Esophagus squamous epithelium (tissue), 5 donors: ENCODE results near the gene CBX4. TPM values are rescaled to one million over a fixed set of nuclear protein-coding genes. Genes with fewer than 3 reads are reported as not detected.

Experiments
- DNase-seq: peaks from one replicate; lab custom pipeline; 2025; lab: John Stamatoyannopoulos, UW
- H3K27ac ChIP-seq, 4 donors: fragments of 200-600 bp; sonication (generic); one replicate each; pipeline ENCODE4 v1.5.1; 2016 to 2019; ENCODE audit warnings: mild to moderate bottlenecking in 1 of 4
- H3K27me3 ChIP-seq, 4 donors: fragments of 200-600 bp; sonication (generic); 1 replicate in 3 of 4; 2 replicates in 1 of 4; pipeline versions ENCODE4 v1.5.1 to v1.6.0; 2017 to 2021; ENCODE audit warnings: antibody characterized with exemption in 1 of 4
- H3K36me3 ChIP-seq, 3 donors: fragments of 200-600 bp; sonication (generic); one replicate each; pipeline ENCODE4 v1.5.1; 2016 to 2019
- H3K4me1 ChIP-seq, 3 donors: fragments of 200-600 bp; sonication (generic); one replicate each; pipeline ENCODE4 v1.5.1; 2017 to 2019
- H3K4me3 ChIP-seq, 4 donors: fragments of 200-600 bp; sonication (generic); 1 replicate in 3 of 4; 2 replicates in 1 of 4; pipeline ENCODE4 v1.5.1; 2016 to 2019; ENCODE audit warnings: mild to moderate bottlenecking in 2 of 4, moderate library complexity in 1 of 4
- H3K9me3 ChIP-seq, 3 donors: fragments of 200-600 bp; sonication (generic); one replicate each; pipeline ENCODE4 v1.5.1; 2016 to 2019
- POLR2A ChIP-seq, 4 donors: fragments of 450-650 bp; IDR thresholded peaks; one replicate each; pipeline ENCODE4 v1.6.1; 2017; ENCODE audit warnings: antibody characterized with exemption in 4 of 4, mild to moderate bottlenecking in 4 of 4, moderate library complexity in 3 of 4
- WGBS, 2 donors: methylation state at CpG; one replicate each; pipeline ENCODE4 v1.1.5; 2018; 5-methylcytosine and 5-hydroxymethylcytosine counted together
- intact Hi-C: fragments of 100-400 bp; cut with DNase I; formaldehyde crosslinking; loops from one replicate; pipeline ENCODE4 v1.15.0; 2022
- total RNA-seq, 4 donors: library from RNA; depleted of rRNA; stranded (reverse); fragments of >200 nt; gene quantifications; one replicate each; pipeline ENCODE4 v1.1.0, GENCODE V29; 2016
- TF ChIP-seq, protein P1 (sequence below), 6 experiments: fragments of 450-650 bp in 4 of 6; fragments of 200-600 bp in 2 of 6; sonication (generic) in 2 of 6; IDR thresholded peaks; one replicate each; pipeline ENCODE4 v1.5.1; 2016 to 2019; ENCODE audit warnings: antibody characterized with exemption in 6 of 6, mild to moderate bottlenecking in 4 of 6, moderate library complexity in 4 of 6
- donor health status: DM: yes; HTN: yes; CAD: no.

The CBX4 gene
- total RNA-seq, 4 donors from 2014 or later = 9.0 to 26.3 (median 17.1) TPM

DNA sequence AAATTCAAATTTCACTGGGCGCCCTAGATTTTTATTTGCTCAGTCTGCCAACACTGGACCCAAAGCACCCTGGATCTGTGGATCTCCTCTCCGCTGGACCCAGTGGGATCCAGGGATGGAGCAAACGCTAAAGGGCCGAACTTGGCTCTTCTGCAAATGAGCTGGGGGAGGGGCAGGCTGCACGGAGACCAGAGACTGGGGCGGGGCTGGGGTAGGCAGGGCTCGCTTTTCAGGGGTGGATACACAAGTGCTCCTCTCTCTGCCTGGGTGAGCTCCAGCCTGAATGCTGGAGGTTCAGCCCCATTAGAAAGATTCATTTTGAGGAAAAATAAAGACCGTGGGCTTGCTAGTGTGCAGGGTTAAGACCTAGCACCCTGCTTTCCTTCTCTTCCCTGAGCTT, 8.9 kb downstream of the CBX4 start:
- TF ChIP-seq POLR2A (IDR thresholded peaks at IDR 0.05) = no peak
- TF ChIP-seq, protein P1, sequence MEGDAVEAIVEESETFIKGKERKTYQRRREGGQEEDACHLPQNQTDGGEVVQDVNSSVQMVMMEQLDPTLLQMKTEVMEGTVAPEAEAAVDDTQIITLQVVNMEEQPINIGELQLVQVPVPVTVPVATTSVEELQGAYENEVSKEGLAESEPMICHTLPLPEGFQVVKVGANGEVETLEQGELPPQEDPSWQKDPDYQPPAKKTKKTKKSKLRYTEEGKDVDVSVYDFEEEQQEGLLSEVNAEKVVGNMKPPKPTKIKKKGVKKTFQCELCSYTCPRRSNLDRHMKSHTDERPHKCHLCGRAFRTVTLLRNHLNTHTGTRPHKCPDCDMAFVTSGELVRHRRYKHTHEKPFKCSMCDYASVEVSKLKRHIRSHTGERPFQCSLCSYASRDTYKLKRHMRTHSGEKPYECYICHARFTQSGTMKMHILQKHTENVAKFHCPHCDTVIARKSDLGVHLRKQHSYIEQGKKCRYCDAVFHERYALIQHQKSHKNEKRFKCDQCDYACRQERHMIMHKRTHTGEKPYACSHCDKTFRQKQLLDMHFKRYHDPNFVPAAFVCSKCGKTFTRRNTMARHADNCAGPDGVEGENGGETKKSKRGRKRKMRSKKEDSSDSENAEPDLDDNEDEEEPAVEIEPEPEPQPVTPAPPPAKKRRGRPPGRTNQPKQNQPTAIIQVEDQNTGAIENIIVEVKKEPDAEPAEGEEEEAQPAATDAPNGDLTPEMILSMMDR (IDR thresholded peaks at IDR 0.05) = no peak
- Histone ChIP-seq H3K9me3 (no peaks in the 10 kb centered on the region), H3K27me3 (peaks cover 0 to 32% (median 0%) of the 10 kb centered on the region in 4 donors), H3K36me3 (peaks cover 16 to 26% (median 16%) of the 10 kb centered on the region in 3 donors), H3K27ac (no peak overlapping the region), H3K4me1 (peaks cover 20 to 54% (median 25%) of the 10 kb centered on the region in 3 donors), H3K4me3 (no peak overlapping the region)
- intact Hi-C loops = loop anchor here (10.0 kb wide), 1 partner anchor 154 kb away; no protein-coding TSS in a partner anchor
- WGBS, 2 donors = 67 to 68% methylated on average over 4 of the region's 8 CpGs
- no peak for DNase-seq

DNA sequence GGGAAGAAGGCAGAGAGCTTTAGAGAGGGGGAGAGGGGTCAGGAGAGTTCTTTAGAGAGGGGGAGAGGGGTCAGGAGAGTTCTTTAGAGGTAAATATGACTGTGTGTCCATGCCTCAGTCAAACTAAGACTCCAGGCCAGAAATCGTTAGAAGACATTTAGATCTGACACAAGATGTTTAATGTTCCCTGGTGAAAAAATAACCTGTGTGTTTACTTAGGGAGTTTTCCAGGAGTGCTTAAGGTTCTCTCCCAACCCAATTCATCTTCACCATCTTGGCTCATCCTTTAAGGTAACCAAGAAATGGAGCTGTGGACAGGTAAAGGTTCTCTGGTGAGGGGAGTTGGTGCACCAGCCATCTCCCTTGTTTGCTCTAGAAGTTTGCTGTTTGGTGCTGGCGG, 9.8 kb downstream of the CBX4 start:
- TF ChIP-seq, protein P1 (IDR thresholded peaks at IDR 0.05) = no peak
- no peak for TF ChIP-seq POLR2A (IDR thresholded peaks at IDR 0.05)
- Histone ChIP-seq H3K27ac (no peak overlapping the region), H3K36me3 (peaks cover 9 to 17% (median 10%) of the 10 kb centered on the region in 3 donors), H3K9me3 (no peaks in the 10 kb centered on the region), H3K4me3 (no peak overlapping the region), H3K4me1 (peaks cover 20 to 46% (median 25%) of the 10 kb centered on the region in 3 donors), H3K27me3 (peaks cover 0 to 39% (median 0%) of the 10 kb centered on the region in 4 donors)
- intact Hi-C loops = no loop called here
- 48 to 52% methylated on average over 2 of the region's 2 CpGs for WGBS, 2 donors
- DNase-seq = no peak

DNA sequence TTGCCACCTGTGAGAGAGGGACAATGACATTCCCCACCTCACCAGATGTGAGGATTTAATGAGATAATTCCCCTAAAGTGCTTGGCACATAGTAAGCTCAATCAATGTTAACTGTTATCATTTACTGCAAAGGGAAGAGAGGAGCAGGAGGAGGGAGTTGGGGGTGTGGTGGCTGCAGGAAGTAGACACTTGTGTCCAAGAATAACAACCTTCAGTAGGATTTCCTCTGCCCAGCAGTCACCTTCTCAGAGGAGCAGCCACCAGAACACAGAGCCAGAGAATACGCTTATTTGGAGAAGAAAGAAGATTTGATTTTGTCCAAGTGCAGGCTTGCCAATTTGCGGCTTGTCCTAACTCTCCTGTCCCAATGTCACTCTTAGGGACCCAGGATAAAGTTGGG, 10.2 kb downstream of the CBX4 start:
- H3K27me3 ChIP-seq = peaks cover 0 to 39% (median 0%) of the 10 kb centered on the region in 4 donors
- TF ChIP-seq, protein P1 (IDR thresholded peaks at IDR 0.05) = no peak
- TF ChIP-seq POLR2A (IDR thresholded peaks at IDR 0.05) = no peak
- peaks cover 5 to 13% (median 5%) of the 10 kb centered on the region in 3 donors for H3K36me3 ChIP-seq
- H3K27ac ChIP-seq = no peak overlapping the region
- no peaks in the 10 kb centered on the region for H3K9me3 ChIP-seq
- DNase-seq = no peak
- peaks cover 20 to 44% (median 25%) of the 10 kb centered on the region in 3 donors for H3K4me1 ChIP-seq
- H3K4me3 ChIP-seq = no peak overlapping the region
- intact Hi-C loops = no loop called here
- WGBS, 2 donors = 74 to 75% methylated on average over 2 of the region's 2 CpGs

DNA sequence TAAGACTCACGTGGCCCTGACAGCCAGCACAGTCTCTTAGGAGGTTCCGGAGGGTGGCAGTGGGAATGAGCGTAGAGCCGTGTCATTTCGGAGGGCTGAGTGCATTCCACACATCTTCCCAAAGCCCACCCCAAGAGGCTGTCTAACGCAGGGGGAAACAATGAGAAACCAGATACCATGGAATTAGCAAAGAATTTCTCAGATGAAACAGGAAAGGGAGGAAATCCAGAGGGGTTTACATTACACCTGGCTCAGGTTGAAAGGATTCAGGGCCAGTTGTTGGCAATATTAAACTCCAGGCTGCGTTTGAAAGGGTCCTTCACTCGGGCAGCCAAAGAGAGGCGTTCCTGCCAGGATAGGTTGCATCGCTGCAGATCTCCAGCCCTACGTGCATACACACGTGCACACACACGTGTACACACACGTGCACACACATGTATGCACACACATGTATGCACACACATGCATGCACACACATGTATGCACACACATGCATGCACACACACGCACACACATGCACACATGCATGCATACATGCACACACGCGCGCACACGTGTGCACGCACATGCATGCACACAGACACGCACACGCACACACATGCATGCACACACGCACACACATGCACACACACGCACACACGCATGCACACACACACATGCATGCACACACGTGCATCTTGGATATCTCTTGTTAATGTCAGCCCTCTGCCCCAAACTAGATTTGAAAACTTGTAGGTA, 12.2 kb downstream of the CBX4 start:
- WGBS, 2 donors = 81 to 85% methylated on average over 25 to 26 of the region's 26 CpGs
- Histone ChIP-seq H3K36me3 (no peaks in the 10 kb centered on the region), H3K9me3 (no peaks in the 10 kb centered on the region), H3K27me3 (peaks cover 0 to 42% (median 0%) of the 10 kb centered on the region in 4 donors), H3K4me3 (no peak overlapping the region), H3K27ac (no peak overlapping the region), H3K4me1 (peaks cover 9 to 24% (median 10%) of the 10 kb centered on the region in 3 donors)
- intact Hi-C loops = no loop called here
- no peak for DNase-seq
- TF ChIP-seq, protein P1 (IDR thresholded peaks at IDR 0.05) = no peak
- TF ChIP-seq POLR2A (IDR thresholded peaks at IDR 0.05) = no peak

DNA sequence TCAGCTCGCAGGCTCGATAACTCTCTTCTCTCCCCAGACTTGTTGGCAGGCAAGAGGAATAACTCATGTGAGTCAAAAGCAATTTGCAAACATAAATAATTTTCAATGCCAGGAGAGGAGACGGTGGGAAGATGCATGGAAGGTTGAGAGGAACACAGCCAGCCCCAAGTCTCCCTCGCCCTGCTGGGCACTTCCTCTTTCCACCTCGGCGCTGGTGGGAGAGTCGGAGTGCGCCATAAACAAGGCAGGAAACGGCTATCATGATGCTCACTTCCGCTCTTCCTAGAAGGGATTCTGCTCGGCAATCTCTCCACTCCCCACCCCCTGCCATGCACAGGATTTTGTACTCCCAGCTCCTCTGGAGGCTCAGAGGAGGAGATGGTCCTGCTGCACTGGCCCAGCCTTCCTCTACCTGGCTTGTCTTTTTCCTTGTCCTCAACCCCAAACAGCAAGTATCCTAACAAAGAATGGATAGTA, 13.0 kb downstream of the CBX4 start:
- Histone ChIP-seq H3K4me1 (peaks cover 2 to 17% (median 4%) of the 10 kb centered on the region in 3 donors), H3K4me3 (no peak overlapping the region), H3K36me3 (no peaks in the 10 kb centered on the region), H3K27ac (no peak overlapping the region), H3K27me3 (peaks cover 0 to 45% (median 0%) of the 10 kb centered on the region in 4 donors), H3K9me3 (no peaks in the 10 kb centered on the region)
- no peak for DNase-seq
- intact Hi-C loops = no loop called here
- TF ChIP-seq, protein P1 (IDR thresholded peaks at IDR 0.05) = no peak
- no peak for TF ChIP-seq POLR2A (IDR thresholded peaks at IDR 0.05)
- 52 to 54% methylated on average over 11 of the region's 11 CpGs for WGBS, 2 donors
